Measurements from ENCODE around the gene AFMID.

DNA sequence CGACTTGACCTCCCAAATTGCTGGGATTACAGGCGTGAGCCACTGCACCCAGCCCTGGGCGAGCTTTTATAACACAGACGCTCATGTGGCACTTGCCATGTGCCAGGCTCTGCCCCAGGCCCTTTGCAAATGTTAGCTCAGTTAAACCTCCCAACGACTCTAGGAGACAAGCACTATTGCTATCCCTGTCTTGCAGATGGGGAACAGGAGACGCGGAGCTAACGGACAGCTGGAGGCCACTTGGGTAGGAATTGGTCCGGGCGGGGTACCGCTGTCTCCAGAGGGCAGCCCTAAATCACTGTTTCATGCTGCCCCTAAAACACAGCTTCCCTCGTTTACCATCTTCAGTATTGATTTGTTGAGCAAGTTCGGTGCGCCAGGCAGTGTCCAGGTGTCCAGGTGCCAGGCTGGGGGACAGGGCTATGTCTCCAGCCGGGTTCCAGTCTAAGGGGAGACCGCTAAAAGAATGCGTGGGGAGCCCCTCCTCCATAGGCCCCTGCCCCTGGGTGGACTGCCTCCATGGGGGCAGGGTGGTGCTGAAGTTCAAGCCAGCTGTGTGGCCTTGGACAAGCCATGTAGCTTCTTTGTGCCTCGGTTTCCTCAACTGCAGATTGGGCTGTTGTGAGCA is 68.0 kb downstream of the AFMID start:
- TF ChIP-seq EZH2phosphoT487 (IDR thresholded peaks at IDR 0.05; ENCODE audit: low read length) (no peak), EZH2 (optimal IDR thresholded peaks at IDR 0.05; ENCODE audit: low read depth, low read length) (no peak)
- TF ChIP-seq, protein P1, sequence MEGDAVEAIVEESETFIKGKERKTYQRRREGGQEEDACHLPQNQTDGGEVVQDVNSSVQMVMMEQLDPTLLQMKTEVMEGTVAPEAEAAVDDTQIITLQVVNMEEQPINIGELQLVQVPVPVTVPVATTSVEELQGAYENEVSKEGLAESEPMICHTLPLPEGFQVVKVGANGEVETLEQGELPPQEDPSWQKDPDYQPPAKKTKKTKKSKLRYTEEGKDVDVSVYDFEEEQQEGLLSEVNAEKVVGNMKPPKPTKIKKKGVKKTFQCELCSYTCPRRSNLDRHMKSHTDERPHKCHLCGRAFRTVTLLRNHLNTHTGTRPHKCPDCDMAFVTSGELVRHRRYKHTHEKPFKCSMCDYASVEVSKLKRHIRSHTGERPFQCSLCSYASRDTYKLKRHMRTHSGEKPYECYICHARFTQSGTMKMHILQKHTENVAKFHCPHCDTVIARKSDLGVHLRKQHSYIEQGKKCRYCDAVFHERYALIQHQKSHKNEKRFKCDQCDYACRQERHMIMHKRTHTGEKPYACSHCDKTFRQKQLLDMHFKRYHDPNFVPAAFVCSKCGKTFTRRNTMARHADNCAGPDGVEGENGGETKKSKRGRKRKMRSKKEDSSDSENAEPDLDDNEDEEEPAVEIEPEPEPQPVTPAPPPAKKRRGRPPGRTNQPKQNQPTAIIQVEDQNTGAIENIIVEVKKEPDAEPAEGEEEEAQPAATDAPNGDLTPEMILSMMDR (IDR thresholded peaks at IDR 0.05; ENCODE audit: low read length), result no peak
